WI38 (cell line): ENCODE measurements around the gene ATP12A.

Experiments
- H3K4me3 ChIP-seq: 2 replicates; pipeline ENCODE4 v1.5.1; 2011; ENCODE audit warnings: low read depth, mild to moderate bottlenecking, control low read depth, low read length
- TF ChIP-seq, protein P1 (sequence below): IDR thresholded peaks from 2 replicates; pipeline ENCODE4 v1.5.1; 2012; ENCODE audit warnings: low read depth, mild to moderate bottlenecking, control low read depth, low read length

ATP12A gene

DNA sequence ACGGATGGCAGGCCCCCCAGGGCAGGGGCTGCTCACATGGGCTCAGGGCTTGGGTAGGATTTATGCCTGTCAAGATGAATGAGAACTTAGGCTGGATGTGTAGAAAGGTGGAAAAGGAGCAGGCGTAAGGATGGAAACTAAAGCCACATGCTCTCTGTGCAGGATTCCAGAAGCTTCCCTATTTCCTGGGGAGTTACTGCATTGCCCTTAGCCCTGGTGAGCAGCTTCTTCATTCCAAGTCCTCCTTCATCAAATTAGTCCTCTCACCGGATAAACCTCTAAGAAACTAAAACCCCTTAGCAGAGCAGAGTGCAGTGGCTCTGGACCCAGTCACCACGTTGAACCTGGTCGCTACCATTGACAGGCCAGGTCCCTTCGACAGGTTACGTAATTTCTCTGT, 7.4 kb downstream of the ATP12A start:
- TF ChIP-seq, protein P1, sequence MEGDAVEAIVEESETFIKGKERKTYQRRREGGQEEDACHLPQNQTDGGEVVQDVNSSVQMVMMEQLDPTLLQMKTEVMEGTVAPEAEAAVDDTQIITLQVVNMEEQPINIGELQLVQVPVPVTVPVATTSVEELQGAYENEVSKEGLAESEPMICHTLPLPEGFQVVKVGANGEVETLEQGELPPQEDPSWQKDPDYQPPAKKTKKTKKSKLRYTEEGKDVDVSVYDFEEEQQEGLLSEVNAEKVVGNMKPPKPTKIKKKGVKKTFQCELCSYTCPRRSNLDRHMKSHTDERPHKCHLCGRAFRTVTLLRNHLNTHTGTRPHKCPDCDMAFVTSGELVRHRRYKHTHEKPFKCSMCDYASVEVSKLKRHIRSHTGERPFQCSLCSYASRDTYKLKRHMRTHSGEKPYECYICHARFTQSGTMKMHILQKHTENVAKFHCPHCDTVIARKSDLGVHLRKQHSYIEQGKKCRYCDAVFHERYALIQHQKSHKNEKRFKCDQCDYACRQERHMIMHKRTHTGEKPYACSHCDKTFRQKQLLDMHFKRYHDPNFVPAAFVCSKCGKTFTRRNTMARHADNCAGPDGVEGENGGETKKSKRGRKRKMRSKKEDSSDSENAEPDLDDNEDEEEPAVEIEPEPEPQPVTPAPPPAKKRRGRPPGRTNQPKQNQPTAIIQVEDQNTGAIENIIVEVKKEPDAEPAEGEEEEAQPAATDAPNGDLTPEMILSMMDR: no peak
- H3K4me3 ChIP-seq: no peak overlapping the region

DNA sequence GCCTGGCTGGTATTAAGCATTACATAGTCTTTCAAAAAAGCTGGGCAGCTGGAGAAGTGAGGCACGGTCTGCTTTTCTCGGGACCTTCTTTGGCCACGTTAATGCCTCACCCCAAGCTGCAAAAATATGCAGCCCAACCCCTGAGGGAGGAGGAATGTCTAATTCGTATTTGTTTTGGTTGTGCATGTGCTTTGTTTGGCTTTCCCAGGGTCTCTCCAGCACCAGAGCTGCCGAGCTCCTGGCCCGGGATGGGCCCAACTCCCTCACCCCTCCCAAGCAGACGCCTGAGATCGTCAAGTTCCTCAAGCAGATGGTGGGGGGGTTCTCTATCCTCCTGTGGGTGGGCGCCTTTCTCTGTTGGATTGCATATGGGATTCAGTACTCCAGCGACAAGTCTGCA, 7.9 kb downstream of the ATP12A start:
- TF ChIP-seq, protein P1: no peak
- no peak overlapping the region for H3K4me3 ChIP-seq

DNA sequence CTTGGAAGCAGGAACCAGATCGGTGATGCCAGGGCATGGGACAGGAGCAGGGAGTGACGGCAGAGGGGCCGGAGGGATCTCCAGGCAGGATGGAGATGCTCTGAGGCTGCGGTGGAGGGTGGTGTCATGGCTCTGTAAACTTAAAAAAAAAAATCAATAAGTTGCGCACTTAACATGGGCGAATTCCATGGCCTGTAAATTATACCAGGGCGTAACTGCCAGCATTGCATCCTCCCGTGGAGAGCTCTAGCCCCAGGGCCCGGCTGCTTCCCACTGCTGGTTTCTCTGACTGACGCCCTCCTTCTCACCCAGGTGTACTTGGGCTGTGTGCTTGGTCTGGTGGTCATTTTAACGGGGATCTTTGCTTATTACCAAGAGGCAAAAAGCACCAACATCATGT, 8.7 kb downstream of the ATP12A start:
- no peak overlapping the region for H3K4me3 ChIP-seq
- TF ChIP-seq, protein P1: no peak

DNA sequence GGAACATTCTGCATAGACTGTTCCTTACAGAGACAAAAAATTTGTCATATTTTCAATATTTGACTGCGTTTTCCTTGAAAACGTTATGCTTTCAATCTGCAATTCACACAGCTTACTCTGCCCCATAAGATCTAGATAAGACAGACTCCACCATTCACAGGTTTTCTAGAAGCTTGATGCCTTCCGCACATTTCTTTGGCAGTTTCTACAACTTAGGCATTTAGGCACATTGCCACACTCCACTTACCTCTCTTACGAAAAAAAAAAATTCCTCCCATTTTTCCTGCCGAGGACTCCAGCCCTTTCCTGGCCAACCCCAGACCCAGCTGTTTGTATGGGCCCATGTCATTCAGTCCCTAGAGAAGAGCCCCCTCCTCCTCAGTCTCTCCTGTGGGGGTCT, 11.2 kb downstream of the ATP12A start:
- no peak overlapping the region for H3K4me3 ChIP-seq
- TF ChIP-seq, protein P1: no peak

GRCh38 chr13:24692561-24692960, 12.4 kb downstream of the ATP12A start:
- H3K4me3 ChIP-seq: no peak overlapping the region
- TF ChIP-seq, protein P1: no peak

DNA sequence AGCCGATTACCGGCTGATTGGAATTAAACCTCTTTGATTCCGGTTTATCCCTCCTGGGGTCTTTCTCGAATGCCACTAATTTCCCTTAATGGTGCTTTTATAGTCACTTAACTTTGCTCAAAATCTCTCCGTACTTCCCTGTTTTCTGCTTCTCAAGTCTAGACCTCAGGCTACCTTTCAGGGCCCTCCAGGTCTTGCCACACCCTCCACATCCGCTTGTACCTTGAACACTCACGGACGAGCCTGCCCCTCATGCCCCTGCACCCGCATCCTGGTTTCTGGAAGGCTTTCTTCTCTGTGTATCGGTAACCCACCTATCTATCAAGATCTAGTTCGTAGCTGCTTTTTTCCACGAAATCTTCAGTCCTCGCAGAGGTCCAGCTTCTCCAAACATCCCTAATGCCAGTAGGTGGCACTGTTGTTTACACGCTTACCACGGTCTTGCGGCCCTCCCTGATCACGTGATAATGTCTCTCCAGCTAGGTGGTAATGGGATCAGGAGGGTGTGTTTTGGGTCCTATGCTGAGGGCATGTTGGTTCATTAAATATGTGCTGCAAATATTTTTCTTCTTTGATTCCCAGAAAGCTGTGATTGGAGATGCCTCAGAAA, 13.8 kb downstream of the ATP12A start:
- no peak overlapping the region for H3K4me3 ChIP-seq
- TF ChIP-seq, protein P1: peak; percentile 51

DNA sequence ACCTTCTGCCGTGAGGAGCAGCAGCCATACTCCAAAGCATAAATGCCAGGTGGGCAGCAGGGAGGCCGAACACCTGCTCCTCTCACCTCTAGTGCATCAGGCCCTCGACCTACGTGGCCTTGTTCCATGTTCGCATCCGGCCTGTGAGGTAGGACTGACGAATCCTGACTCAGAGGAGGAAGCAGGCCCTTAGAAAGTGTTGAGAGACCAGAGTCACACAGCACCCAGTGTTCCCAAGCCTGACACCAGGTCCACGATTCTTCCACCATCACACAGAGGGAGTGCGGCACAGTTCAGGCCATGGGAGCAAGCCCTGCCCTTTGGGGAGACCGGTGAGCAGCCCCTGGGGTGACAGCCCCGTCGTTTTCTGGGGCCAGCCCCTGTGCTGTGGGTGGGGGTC, 14.7 kb downstream of the ATP12A start:
- H3K4me3 ChIP-seq: no peak overlapping the region
- TF ChIP-seq, protein P1: no peak
